H1 (cell line): ENCODE measurements around the gene CROT. TPM values are rescaled to one million over a fixed set of nuclear protein-coding genes. Genes with fewer than 3 reads are reported as not detected.

Experiments
- CTCF ChIA-PET: fragments of 300-600 bp; sonication (Branson Sonifier 250); formaldehyde crosslinking; loops from one replicate; lab custom pipeline; 2021; ENCODE audit not compliant: partially characterized antibody; lab: Charles Lee
- POLR2A ChIA-PET: fragments of 300-600 bp; sonication (Branson Sonifier 250); formaldehyde crosslinking; loops from one replicate; lab custom pipeline; 2021; ENCODE audit warnings: inconsistent platforms; ENCODE audit not compliant: partially characterized antibody; lab: Charles Lee
- DNase-seq, 2 experiments: peaks; one replicate each; pipeline versions ENCODE4 v3.0.0 to v3.0.0-alpha.2; 2010 to 2022; ENCODE audit warnings: low spot score in 2 of 2, low read depth in 1 of 2, mixed read lengths in 1 of 2
- FAIRE-seq: peaks from 2 replicates; lab custom pipeline; 2011; peaks lifted over from hg19 to GRCh38; lab: Jason Lieb, UNC
- H2AFZ ChIP-seq: 2 replicates; pipeline ENCODE4 v1.8.1; 2012; ENCODE audit warnings: low read length, inconsistent platforms
- H2AK5ac ChIP-seq: 2 replicates; pipeline ENCODE4 v1.6.1; 2013; ENCODE audit warnings: low read depth, low read length
- H2BK120ac ChIP-seq: replicated peaks from 2 replicates; pipeline ENCODE3; 2013; ENCODE audit warnings: low read depth, low read length, inconsistent platforms
- H2BK12ac ChIP-seq: 2 replicates; pipeline ENCODE4 v1.6.1; 2013; ENCODE audit warnings: low read depth, low read length
- H2BK15ac ChIP-seq: 2 replicates; pipeline ENCODE4 v1.6.1; 2013; ENCODE audit warnings: low read length
- H2BK20ac ChIP-seq: 2 replicates; pipeline ENCODE4 v1.6.1; 2013; ENCODE audit warnings: low read length
- H2BK5ac ChIP-seq: 2 replicates; pipeline ENCODE4 v1.6.1; 2013; ENCODE audit warnings: low read depth, low read length
- H3K14ac ChIP-seq: 2 replicates; pipeline ENCODE4 v1.6.1; 2013; ENCODE audit warnings: inconsistent platforms; ENCODE audit not compliant: insufficient read length
- H3K18ac ChIP-seq: 2 replicates; pipeline ENCODE4 v1.6.1; 2013; ENCODE audit warnings: low read length; ENCODE audit errors: extremely low read depth
- H3K23ac ChIP-seq: 2 replicates; pipeline ENCODE4 v1.6.1; 2013; ENCODE audit warnings: inconsistent platforms; ENCODE audit not compliant: insufficient read length
- H3K23me2 ChIP-seq: 2 replicates; pipeline ENCODE4 v1.6.1; 2013; ENCODE audit warnings: low read depth, low read length
- H3K27ac ChIP-seq: 2 replicates; pipeline ENCODE4 v1.6.1; 2011; ENCODE audit warnings: low read depth, low read length, inconsistent platforms
- H3K27me3 ChIP-seq, 4 experiments: replicated peaks in 1 of 4; 1 replicate in 1 of 4; 2 replicates in 3 of 4; pipeline versions ENCODE4 v1.6.1 to v1.8.1; 2011 to 2013; ENCODE audit warnings: low read length in 3 of 4, mild to moderate bottlenecking in 3 of 4, inconsistent platforms in 2 of 4, mixed read lengths in 2 of 4, moderate library complexity in 1 of 4; ENCODE audit not compliant: control insufficient read depth in 3 of 4, insufficient read depth in 3 of 4; ENCODE audit errors: extremely low read depth in 1 of 4
- H3K36me3 ChIP-seq, 4 experiments: 2 replicates each; pipeline versions ENCODE4 v1.6.1 to v1.8.1; 2011 to 2013; ENCODE audit warnings: mild to moderate bottlenecking in 4 of 4, low read length in 3 of 4, moderate library complexity in 2 of 4, control low read depth in 1 of 4, inconsistent platforms in 1 of 4; ENCODE audit not compliant: insufficient read depth in 4 of 4, control insufficient read depth in 2 of 4
- H3K4ac ChIP-seq: replicated peaks from 2 replicates; pipeline ENCODE3; 2013; ENCODE audit warnings: low read length, low read depth, mixed read lengths, inconsistent platforms; ENCODE audit not compliant: insufficient read length
- H3K4me1 ChIP-seq, 4 experiments: replicated peaks in 1 of 4; 1 replicate in 1 of 4; 2 replicates in 3 of 4; pipeline versions ENCODE4 v1.6.1 to v1.8.1; 2011 to 2013; ENCODE audit warnings: low read length in 3 of 4, inconsistent platforms in 2 of 4, mixed read lengths in 1 of 4; ENCODE audit not compliant: insufficient read depth in 4 of 4, control insufficient read depth in 3 of 4
- H3K4me2 ChIP-seq, 2 experiments: 2 replicates each; pipeline versions ENCODE4 v1.6.1 to v1.8.1; 2011 to 2013; ENCODE audit warnings: low read depth in 2 of 2, low read length in 2 of 2, control low read depth in 1 of 2, inconsistent platforms in 1 of 2, mild to moderate bottlenecking in 1 of 2; ENCODE audit not compliant: insufficient read depth in 1 of 2
- H3K4me3 ChIP-seq, 4 experiments: fragments of 200-600, 300-600 bp in 1 of 4; sonication (generic), shearing (Covaris generic), sonication (Bioruptor Twin) in 1 of 4; 2 replicates each; pipeline versions ENCODE4 v1.5.1 to v1.8.1; 2011 to 2016; ENCODE audit warnings: low read length in 4 of 4, low read depth in 3 of 4, control low read depth in 2 of 4, inconsistent platforms in 2 of 4, mild to moderate bottlenecking in 2 of 4, mixed read lengths in 1 of 4, moderate library complexity in 1 of 4; ENCODE audit not compliant: insufficient read depth in 2 of 4; ENCODE audit errors: extremely low read depth in 1 of 4
- H3K56ac ChIP-seq: replicated peaks from 2 replicates; pipeline ENCODE3; 2013; ENCODE audit warnings: low read depth, mild to moderate bottlenecking, mixed read lengths, low read length, inconsistent platforms; ENCODE audit not compliant: insufficient read length
- H3K79me1 ChIP-seq: 2 replicates; pipeline ENCODE4 v1.6.1; 2013; ENCODE audit warnings: low read depth, low read length, control low read depth
- H3K79me2 ChIP-seq, 2 experiments: 2 replicates each; pipeline versions ENCODE4 v1.6.1 to v1.8.1; 2012 to 2013; ENCODE audit warnings: low read length in 2 of 2, mild to moderate bottlenecking in 2 of 2, inconsistent platforms in 1 of 2; ENCODE audit not compliant: insufficient read depth in 2 of 2, control insufficient read depth in 1 of 2
- H3K9ac ChIP-seq, 4 experiments: replicated peaks in 1 of 4; 1 replicate in 1 of 4; 2 replicates in 3 of 4; pipeline versions ENCODE4 v1.6.1 to v1.8.1; 2011 to 2013; ENCODE audit warnings: low read depth in 3 of 4, low read length in 3 of 4, control low read depth in 2 of 4, mild to moderate bottlenecking in 2 of 4, moderate library complexity in 2 of 4, inconsistent platforms in 1 of 4; ENCODE audit errors: extremely low read depth in 1 of 4
- H3K9me3 ChIP-seq, 2 experiments: 2 replicates each; pipeline versions ENCODE4 v1.6.1 to v1.8.1; 2012 to 2013; ENCODE audit warnings: mild to moderate bottlenecking in 2 of 2, moderate library complexity in 2 of 2, control low read depth in 1 of 2, inconsistent platforms in 1 of 2, low read depth in 1 of 2, low read length in 1 of 2, mixed read lengths in 1 of 2; ENCODE audit not compliant: insufficient read depth in 2 of 2
- H4K20me1 ChIP-seq, 2 experiments: replicated peaks in 1 of 2; 2 replicates each; pipeline versions ENCODE3 to v1.8.1; 2011 to 2013; ENCODE audit warnings: inconsistent platforms in 2 of 2, low read length in 2 of 2, mild to moderate bottlenecking in 1 of 2; ENCODE audit not compliant: insufficient read depth in 2 of 2, control insufficient read depth in 1 of 2
- H4K5ac ChIP-seq: 2 replicates; pipeline ENCODE4 v1.6.1; 2013; ENCODE audit warnings: low read length, low read depth, mixed read lengths, inconsistent platforms; ENCODE audit not compliant: insufficient read length
- H4K8ac ChIP-seq: 2 replicates; pipeline ENCODE4 v1.8.0; 2013; ENCODE audit warnings: mild to moderate bottlenecking, moderate library complexity, low read length, inconsistent platforms; ENCODE audit not compliant: insufficient read depth; ENCODE audit errors: extremely low read depth
- H4K91ac ChIP-seq: replicated peaks from 2 replicates; pipeline ENCODE3; 2013; ENCODE audit warnings: low read length, mixed read lengths, inconsistent platforms; ENCODE audit not compliant: insufficient read length
- CREB1 ChIP-seq: IDR thresholded peaks from 2 replicates; pipeline ENCODE4 v1.6.1; 2012; ENCODE audit warnings: inconsistent platforms
- CTCF ChIP-seq, 3 experiments: IDR thresholded peaks; 1 replicate in 2 of 3; 2 replicates in 1 of 3; pipeline versions ENCODE4 v1.5.1 to v1.6.1; 2011; ENCODE audit warnings: low read length in 3 of 3, mild to moderate bottlenecking in 3 of 3, inconsistent platforms in 2 of 3, low read depth in 1 of 3, moderate library complexity in 1 of 3; ENCODE audit not compliant: insufficient read depth in 1 of 3; ENCODE audit errors: control extremely low read depth in 1 of 3
- GABPA ChIP-seq: IDR thresholded peaks from 2 replicates; pipeline ENCODE4 v1.6.1; 2011; ENCODE audit warnings: mild to moderate bottlenecking, low read length, moderate library complexity, borderline replicate concordance; ENCODE audit not compliant: insufficient read depth
- JUND ChIP-seq: IDR thresholded peaks from 2 replicates; pipeline ENCODE4 v1.6.1; 2011; ENCODE audit warnings: mild to moderate bottlenecking, improper control_type of control experiment, low read length
- POLR2A ChIP-seq, 2 experiments: IDR thresholded peaks; 1 replicate in 1 of 2; 2 replicates in 1 of 2; pipeline ENCODE4 v1.6.1; 2011; ENCODE audit warnings: low read depth in 2 of 2, low read length in 2 of 2, mild to moderate bottlenecking in 2 of 2; ENCODE audit errors: control extremely low read depth in 1 of 2
- TCF12 ChIP-seq: IDR thresholded peaks from 2 replicates; pipeline ENCODE4 v1.6.1; 2011; ENCODE audit warnings: low read depth, mild to moderate bottlenecking, low read length
- WGBS, 2 experiments: shearing (Covaris generic) in 1 of 2; methylation state at CpG; one replicate each; pipeline versions ENCODE4 v1.1.6 to v1.1.7; 2013 to 2015; ENCODE audit warnings: low lambda C conversion rate in 2 of 2, mixed read lengths in 2 of 2, inconsistent platforms in 1 of 2, low coverage in 1 of 2, missing lambda C conversion rate in 1 of 2; ENCODE audit not compliant: insufficient replicate concordance in 2 of 2, insufficient coverage in 1 of 2, insufficient read length in 1 of 2; ENCODE audit errors: extremely low coverage in 1 of 2, missing lambda C conversion rate in 1 of 2; 5-methylcytosine and 5-hydroxymethylcytosine counted together
- polyA plus RNA-seq, 7 experiments: library from polyadenylated mRNA; depleted of rRNA in 3 of 7; stranded (reverse) in 5 of 7; unstranded in 2 of 7; fragments of >200 nt in 5 of 7; fragments of 200-250 nt in 2 of 7; gene quantifications; 1 replicate in 5 of 7; 2 replicates in 1 of 7; 4 replicates in 1 of 7; pipeline versions ENCODE4 v1.2.1 to v1.2.3, GENCODE V29; 2011 to 2013; ENCODE audit warnings: missing spikeins in 2 of 7, mixed read lengths in 2 of 7
- total RNA-seq: library from RNA; stranded (reverse); fragmentation: NEBNext Ultra II Directional; extraction: Animal tissue kit (Norgen Biotek cat#: 25700); gene quantifications from 2 replicates; pipeline ENCODE4 v1.2.1, GENCODE V29; 2021

Gene CROT
- total and polyA plus RNA-seq, 2 of the 8 experiments (the other 6 are each of a cell fraction or from before 2014, with no cell fraction given), result 2.2 to 5.6 TPM

GRCh38 chr7:87413029-87413428, 67.6 kb downstream of the CROT start:
- Histone ChIP-seq H3K27ac (no peak overlapping the region), H2BK5ac (no peak overlapping the region), H2BK15ac (no peak overlapping the region), H3K4me1 (no peaks in the 10 kb centered on the region), H2AK5ac (no peak overlapping the region), H3K79me1 (no peaks in the 10 kb centered on the region), H3K56ac (no peak overlapping the region), H3K79me2 (no peaks in the 10 kb centered on the region), H3K9me3 (no peaks in the 10 kb centered on the region), H4K8ac (no peak overlapping the region), H3K18ac (no peak overlapping the region), H2BK12ac (no peak overlapping the region), H2BK20ac (no peak overlapping the region), H4K20me1 (no peaks in the 10 kb centered on the region), H3K4me3 (no peak overlapping the region), H3K4me2 (no peak overlapping the region), H3K23me2 (no peaks in the 10 kb centered on the region), H3K23ac (no peak overlapping the region), H3K27me3 (no peaks in the 10 kb centered on the region), H4K5ac (no peak overlapping the region), H3K14ac (no peak overlapping the region), H3K9ac (no peak overlapping the region), H4K91ac (no peak overlapping the region), H2AFZ (no peak overlapping the region), H3K4ac (no peak overlapping the region), H2BK120ac (no peak overlapping the region), H3K36me3 (no peaks in the 10 kb centered on the region)
- ChIA-PET CTCF (interaction anchor here (1.4 to 9.0 kb wide), 4 partner anchors 9 to 105 kb away, joined by 3 to 115 read pairs (median 52); no protein-coding TSS in a partner anchor), POLR2A (no interaction called here)
- FAIRE-seq (no peak), DNase-seq (no peak)
- 95% methylated on average over 1 of the region's 1 CpG; no CpG with 5 or more reads in 1 of the 2 experiments for whole genome bisulfite sequencing, 2 experiments
- TF ChIP-seq CTCF (IDR thresholded peaks at IDR 0.05; ENCODE audit: control extremely low read depth in 1 of 3, insufficient read depth in 1 of 3, low read depth in 1 of 3, low read length in 3 of 3), result no peak
- TF ChIP-seq POLR2A (IDR thresholded peaks at IDR 0.05; ENCODE audit: control extremely low read depth in 1 of 2, low read depth in 2 of 2, low read length in 2 of 2), result no peak
- no peak for TF ChIP-seq TCF12
- no peak for TF ChIP-seq CREB1
- TF ChIP-seq GABPA, result no peak
- no peak for TF ChIP-seq JUND
